ENCODE measurements around the gene LTB.

Gene LTB

GRCh38 chr6:31538805-31539400 lies 43.3 kb downstream of the LTB start:
- peak in 30 of 42 donors; percentile 23 to 78 (median 56) for DNase-seq
- intact Hi-C loops (cut with DNase I) = no loop called here

GRCh38 chr6:31535538-31536324 lies 46.5 kb downstream of the LTB start:
- intact Hi-C loops (cut with DNase I) = no loop called here
- no peak for DNase-seq

- DNase-seq = no peak
- intact Hi-C loops (cut with DNase I) = no loop called here
Observed at GRCh38 chr6:31534521-31535040, 47.6 kb downstream of the LTB start.

GRCh38 chr6:31534011-31534410 lies 48.2 kb downstream of the LTB start:
- no peak for DNase-seq
- intact Hi-C loops (cut with DNase I) = no loop called here

- DNase-seq = no peak
- intact Hi-C loops (cut with DNase I) = no loop called here
Observed at GRCh38 chr6:31533455-31533841, 48.8 kb downstream of the LTB start.

- DNase-seq = no peak
- intact Hi-C loops (cut with DNase I) = no loop called here
Observed at GRCh38 chr6:31532644-31533454, 49.4 kb downstream of the LTB start.

GRCh38 chr6:31531771-31532643 lies 50.2 kb downstream of the LTB start:
- intact Hi-C loops (cut with DNase I) = no loop called here
- DNase-seq = no peak

GRCh38 chr6:31531162-31531561 lies 51.1 kb downstream of the LTB start:
- DNase-seq = no peak
- intact Hi-C loops (cut with DNase I) = no loop called here

GRCh38 chr6:31530659-31531058 lies 51.6 kb downstream of the LTB start:
- DNase-seq = no peak
- intact Hi-C loops (cut with DNase I) = no loop called here

Measured in head of caudate nucleus (tissue), 42 donors.